NCI-H345 treated with DMSO at 0.1 percent for 48 hours (cell line): Measurements from ENCODE around the gene ABCG1.

Experiments
- DNase-seq: peaks from one replicate; lab custom pipeline; 2025; ENCODE audit not compliant: unreplicated experiment; lab: John Stamatoyannopoulos, UW

The ABCG1 gene

GRCh38 chr21:42191696-42192595, 27.0 kb upstream of the ABCG1 start:
- peak; percentile 23 for DNase-seq

GRCh38 chr21:42193131-42193671, 25.7 kb upstream of the ABCG1 start:
- no peak for DNase-seq

GRCh38 chr21:42193721-42194120, 25.2 kb upstream of the ABCG1 start:
- no peak for DNase-seq

- DNase-seq = no peak
These were observed 24.1 kb upstream of the ABCG1 start for GRCh38 chr21:42194863-42195262.

GRCh38 chr21:42195378-42196031, 23.4 kb upstream of the ABCG1 start:
- no peak for DNase-seq

- DNase-seq = no peak
These were observed 19.7 kb upstream of the ABCG1 start for GRCh38 chr21:42198929-42199867.

- DNase-seq = no peak
These were observed 19.0 kb upstream of the ABCG1 start for GRCh38 chr21:42199868-42200463.

- DNase-seq = no peak
These were observed 17.9 kb upstream of the ABCG1 start for GRCh38 chr21:42200906-42201614.

- no peak for DNase-seq
These were observed 17.3 kb upstream of the ABCG1 start for GRCh38 chr21:42201615-42202161.

- DNase-seq = no peak
These were observed 16.6 kb upstream of the ABCG1 start for GRCh38 chr21:42202321-42202720.

GRCh38 chr21:42203321-42203720, 15.6 kb upstream of the ABCG1 start:
- DNase-seq = no peak

- no peak for DNase-seq
These were observed 15.0 kb upstream of the ABCG1 start for GRCh38 chr21:42203936-42204335.

GRCh38 chr21:42207426-42207825, 11.5 kb upstream of the ABCG1 start:
- DNase-seq = no peak

GRCh38 chr21:42208036-42208435, 10.9 kb upstream of the ABCG1 start:
- DNase-seq = no peak

- no peak for DNase-seq
These were observed 10.0 kb upstream of the ABCG1 start for GRCh38 chr21:42208801-42209490.

GRCh38 chr21:42209801-42210479, 9.0 kb upstream of the ABCG1 start:
- DNase-seq = no peak

- no peak for DNase-seq
These were observed 6.7 kb upstream of the ABCG1 start for GRCh38 chr21:42212266-42212665.

- DNase-seq = no peak
These were observed 5.7 kb upstream of the ABCG1 start for GRCh38 chr21:42213082-42213774.
